Loucy (cell line): ENCODE measurements around the gene MARVELD2.

Experiments
- H2AFZ ChIP-seq: fragments of 200-600 bp; sonication (generic); 2 replicates; pipeline ENCODE4 v1.6.0; 2016; ENCODE audit warnings: antibody characterized with exemption, mild to moderate bottlenecking, low read length, moderate library complexity
- H3F3A ChIP-seq: fragments of 200-600 bp; 2 replicates; pipeline ENCODE4 v1.6.0; 2016; ENCODE audit warnings: antibody characterized with exemption, low read depth, mild to moderate bottlenecking
- H3K27me3 ChIP-seq: fragments of 200-600 bp; sonication (generic); 2 replicates; pipeline ENCODE4 v1.6.1; 2014; ENCODE audit warnings: low read length, mild to moderate bottlenecking; ENCODE audit not compliant: insufficient read depth, poor library complexity, severe bottlenecking
- H3K36me3 ChIP-seq: fragments of 200-600 bp; sonication (generic); 2 replicates; pipeline ENCODE4 v1.6.1; 2016; ENCODE audit warnings: low read length; ENCODE audit not compliant: insufficient read depth
- H3K4me1 ChIP-seq: fragments of 200-600 bp; sonication (generic); 2 replicates; pipeline ENCODE4 v1.5.1; 2014; ENCODE audit warnings: low read length, mild to moderate bottlenecking; ENCODE audit not compliant: insufficient read depth, poor library complexity, severe bottlenecking
- H3K4me2 ChIP-seq: fragments of 200-600 bp; sonication (generic); 2 replicates; pipeline ENCODE4 v1.6.0; 2014; ENCODE audit warnings: antibody characterized with exemption, low read length, low read depth, mild to moderate bottlenecking; ENCODE audit not compliant: poor library complexity, severe bottlenecking
- H3K4me3 ChIP-seq: fragments of 200-600 bp; sonication (generic); 2 replicates; pipeline ENCODE4 v1.5.1; 2014; ENCODE audit warnings: low read length, mild to moderate bottlenecking, mixed read lengths; ENCODE audit not compliant: poor library complexity, severe bottlenecking
- H3K79me2 ChIP-seq: fragments of 200-600 bp; sonication (generic); 2 replicates; pipeline ENCODE4 v1.6.1; 2014; ENCODE audit warnings: low read length; ENCODE audit not compliant: insufficient read depth
- H3K9ac ChIP-seq: fragments of 200-600 bp; sonication (generic); 2 replicates; pipeline ENCODE4 v1.6.0; 2014; ENCODE audit warnings: mild to moderate bottlenecking, low read depth, low read length, moderate library complexity; ENCODE audit not compliant: poor library complexity, severe bottlenecking
- H3K9me2 ChIP-seq: fragments of 200-600 bp; sonication (generic); replicated peaks from 2 replicates; pipeline ENCODE4 v1.6.1; 2016; ENCODE audit warnings: low read depth, low read length, mixed read lengths
- H3K9me3 ChIP-seq: fragments of 200-600 bp; sonication (generic); 2 replicates; pipeline ENCODE4 v1.6.1; 2014; ENCODE audit warnings: mild to moderate bottlenecking, antibody characterized with exemption, low read length, low read depth; ENCODE audit not compliant: insufficient read depth
- H4K20me1 ChIP-seq: fragments of 200-600 bp; sonication (generic); 2 replicates; pipeline ENCODE4 v1.6.0; 2014; ENCODE audit warnings: antibody characterized with exemption, low read length, mild to moderate bottlenecking; ENCODE audit not compliant: insufficient read depth, poor library complexity, severe bottlenecking
- CTCF ChIP-seq: fragments of 200-600 bp; sonication (generic); conservative IDR thresholded peaks from 2 replicates; pipeline ENCODE4 v1.5.1; 2014; ENCODE audit warnings: mild to moderate bottlenecking, antibody characterized with exemption, low read length
- EZH2phosphoT487 ChIP-seq: fragments of 200-600 bp; IDR thresholded peaks from 2 replicates; pipeline ENCODE4 v1.6.1; 2018; ENCODE audit warnings: antibody characterized with exemption, mild to moderate bottlenecking, moderate library complexity, borderline replicate concordance

MARVELD2 gene

DNA sequence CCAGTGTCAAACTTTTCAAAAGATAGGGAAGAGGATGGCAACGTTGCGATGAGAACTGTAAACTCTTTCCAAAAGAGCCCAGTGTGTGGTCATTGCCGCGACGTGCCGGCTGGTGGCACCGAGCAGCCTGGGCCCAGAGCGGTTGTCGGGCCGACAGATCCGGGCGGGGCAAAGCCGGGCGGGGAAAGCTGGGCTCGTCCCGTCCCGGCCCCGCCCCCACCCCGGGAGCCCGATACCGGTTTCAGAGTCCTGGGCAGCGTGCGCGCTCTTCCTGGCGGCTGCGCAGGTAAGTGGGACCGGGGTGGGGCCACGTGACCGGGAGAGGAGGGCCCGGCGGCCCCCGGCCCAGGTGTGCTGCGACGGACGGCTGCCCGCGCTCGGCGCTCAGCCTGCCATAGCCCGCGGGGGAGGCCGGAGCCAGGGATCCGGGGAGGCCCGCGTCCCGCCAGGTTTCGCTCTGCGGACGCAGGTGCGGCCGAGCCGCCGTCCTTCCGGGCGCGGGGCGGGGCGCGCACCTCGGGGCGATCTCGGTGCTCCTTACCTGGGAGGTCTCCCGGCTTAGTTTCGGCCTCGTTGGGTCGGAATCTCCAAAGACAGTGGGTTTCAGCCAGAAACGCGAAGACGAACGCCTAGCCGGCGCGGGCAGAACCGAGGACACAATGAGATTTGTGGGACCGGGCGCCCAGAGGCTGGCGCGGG is at the start of gene MARVELD2:
Gene MARVELD2, plus strand, starts transcription at position 232 of the 699 bp plus-strand sequence. CDS start 4,270 bp downstream, outside the sequence.
- TF ChIP-seq EZH2phosphoT487 (no peak), CTCF (no peak)
- Histone ChIP-seq H3K4me2 (no peak within 1 kb of the TSS), H3K79me2 (no peaks in the 10 kb centered on the region), H3K9me3 (no peaks in the 10 kb centered on the region), H3K4me3 (no peak within 1 kb of the TSS), H3K9me2 (no peaks in the 10 kb centered on the region), H3K36me3 (peaks cover 32% of the 10 kb centered on the region; the same call in 1 of the 2 replicates), H3K4me1 (no peaks in the 10 kb centered on the region), H3K27me3 (no peaks in the 10 kb centered on the region), H3F3A (no peaks in the 10 kb centered on the region), H4K20me1 (no peaks in the 10 kb centered on the region), H3K9ac (no peak within 1 kb of the TSS), H2AFZ (no peak within 1 kb of the TSS)

DNA sequence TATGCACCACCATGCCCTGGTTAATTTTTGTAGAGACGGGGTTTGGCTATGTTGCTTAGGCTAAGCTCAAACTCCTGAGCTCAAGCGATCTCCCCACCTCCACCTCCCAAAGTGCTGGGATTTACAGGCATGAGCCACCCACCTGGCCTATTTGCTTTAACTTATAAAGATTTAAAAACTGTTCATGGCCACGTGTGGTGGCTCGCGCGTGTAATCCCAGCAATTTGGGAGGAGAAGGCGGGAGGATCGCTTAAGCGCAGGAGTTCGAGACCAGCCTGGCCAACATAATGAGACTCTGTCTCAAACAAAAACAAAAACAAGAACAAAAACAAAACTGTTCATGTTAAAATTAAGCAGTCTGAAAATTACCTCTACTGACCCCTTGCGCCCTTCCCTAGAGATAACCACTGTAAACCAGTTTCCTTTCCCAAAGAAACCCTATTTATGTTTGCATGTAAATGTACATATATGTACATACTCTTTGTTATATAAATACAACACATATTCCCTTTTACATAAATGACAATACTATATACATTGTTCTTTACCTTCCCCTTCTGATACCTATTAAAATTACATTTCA is 47.1 kb upstream of the MARVELD2 start:
- Histone ChIP-seq H3K79me2 (peaks cover 90% of the 10 kb centered on the region), H4K20me1 (peaks cover 59% of the 10 kb centered on the region), H3F3A (no peaks in the 10 kb centered on the region)

More for the DNA sequence above, 47.1 kb upstream of the MARVELD2 start:
- Histone ChIP-seq H3K4me1 (peaks cover 44% of the 10 kb centered on the region), H3K4me3 (peak overlapping the region; percentile 97), H3K36me3 (peaks cover 20% of the 10 kb centered on the region; the same call in 1 of the 2 replicates), H2AFZ (no peak overlapping the region), H3K9me2 (no peaks in the 10 kb centered on the region), H3K27me3 (no peaks in the 10 kb centered on the region), H3K4me2 (peak overlapping the region; percentile 99), H3K9me3 (no peaks in the 10 kb centered on the region), H3K9ac (peak overlapping the region; percentile 96)
- TF ChIP-seq EZH2phosphoT487 = no peak
- TF ChIP-seq CTCF = peak; percentile 35
